HG03460 (cell line): ENCODE results near the gene SPNS1.

Experiments used
- ATAC-seq: cut with Tn5 transposase; IDR thresholded peaks from one replicate; pipeline ENCODE4 v1.9.1; 2021; ENCODE audit not compliant: unreplicated experiment

SPNS1 gene

DNA sequence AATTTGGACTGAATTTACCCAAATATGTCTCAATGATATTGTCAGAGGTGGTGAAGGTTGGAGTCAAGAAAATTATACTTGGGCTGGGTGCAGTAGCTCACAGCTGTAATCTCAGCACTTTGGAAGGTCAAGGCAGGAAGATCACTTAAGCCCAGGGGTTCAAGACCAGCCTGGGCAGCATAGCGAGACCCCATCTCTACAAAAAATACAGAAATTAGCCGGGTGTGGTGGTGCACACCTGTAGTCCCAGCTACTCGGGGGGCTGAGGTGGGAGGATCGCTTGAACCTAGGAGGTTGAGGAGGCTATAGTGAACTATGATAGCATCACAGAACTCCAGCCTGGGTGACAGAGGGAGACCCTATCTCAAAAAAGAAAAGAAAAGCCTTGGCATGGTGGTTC, 51.2 kb downstream of the SPNS1 start:
- ATAC-seq, result no peak

DNA sequence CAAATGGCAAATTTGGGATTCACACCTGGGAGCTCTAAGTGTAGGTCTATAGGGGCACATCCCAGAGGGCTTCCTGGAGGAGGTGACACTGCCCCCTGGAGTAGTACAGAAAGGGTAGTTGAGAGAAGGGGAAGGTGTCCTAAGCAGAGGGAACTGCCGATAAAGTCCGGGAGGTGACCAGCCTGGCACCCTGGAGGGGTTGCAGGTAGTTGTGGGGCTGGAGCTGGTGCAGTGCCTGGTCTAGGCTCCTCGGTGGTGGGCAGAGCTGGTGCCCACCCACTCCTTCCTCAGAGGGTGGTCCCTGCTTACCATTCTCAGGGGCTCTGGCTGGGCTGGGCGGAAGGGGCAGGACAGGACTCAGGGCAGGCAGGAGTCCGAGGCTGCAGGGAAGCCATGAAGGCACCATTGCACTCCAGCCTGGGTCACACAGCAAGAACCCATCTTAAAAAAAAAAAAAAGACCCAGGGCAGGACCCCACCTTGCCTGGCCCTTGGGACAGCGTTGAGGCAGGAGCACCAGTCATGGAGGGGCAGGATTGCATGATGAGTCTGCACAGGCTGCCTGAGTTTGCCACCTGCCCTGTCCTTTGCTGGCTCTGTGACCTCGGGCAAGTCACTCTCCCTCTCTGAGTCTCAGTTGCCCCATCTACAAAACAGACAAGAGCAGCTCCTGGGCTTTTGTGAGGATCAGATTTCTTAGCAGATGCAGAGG, 54.0 kb downstream of the SPNS1 start:
- ATAC-seq, result no peak

DNA sequence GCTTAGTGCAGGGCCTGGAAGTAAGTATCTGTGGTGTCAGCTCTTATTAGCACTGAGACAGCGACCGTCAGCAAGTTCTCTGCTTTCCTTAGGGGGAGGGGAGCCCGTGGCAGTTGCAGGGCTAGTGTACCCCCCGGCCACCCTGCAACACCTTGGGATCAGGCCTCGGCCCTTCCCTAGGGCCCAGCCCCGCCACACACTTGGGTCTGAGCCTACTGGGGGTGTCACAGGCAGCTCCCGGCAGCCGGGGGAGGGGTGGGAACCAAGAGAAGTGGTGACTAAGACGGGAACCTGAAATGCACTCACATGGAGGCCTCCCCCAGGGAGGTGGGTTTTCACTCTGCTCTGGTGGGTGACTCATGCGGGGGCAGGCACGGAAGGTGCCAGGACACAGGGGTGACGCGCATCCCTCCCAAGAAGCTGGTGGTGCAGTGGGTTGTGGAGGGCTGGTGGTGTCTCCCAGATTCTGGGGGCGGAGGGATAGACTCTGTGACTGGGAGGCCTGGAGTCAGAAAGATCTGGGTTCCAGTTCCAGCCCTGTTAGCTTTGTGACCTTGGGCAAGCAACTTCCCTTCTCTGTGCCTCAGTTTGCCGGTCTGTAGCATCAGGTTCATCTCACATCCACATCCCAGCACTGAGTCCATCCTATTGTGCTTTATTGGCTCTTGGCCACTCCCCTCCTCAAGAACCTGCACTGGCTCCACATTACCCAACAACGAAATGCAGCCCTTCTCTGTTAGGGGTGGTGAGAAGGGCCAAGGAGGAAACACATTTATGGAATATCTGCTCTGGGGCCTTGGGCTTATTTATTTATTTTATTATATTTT, 54.8 kb downstream of the SPNS1 start:
- ATAC-seq, result no peak

DNA sequence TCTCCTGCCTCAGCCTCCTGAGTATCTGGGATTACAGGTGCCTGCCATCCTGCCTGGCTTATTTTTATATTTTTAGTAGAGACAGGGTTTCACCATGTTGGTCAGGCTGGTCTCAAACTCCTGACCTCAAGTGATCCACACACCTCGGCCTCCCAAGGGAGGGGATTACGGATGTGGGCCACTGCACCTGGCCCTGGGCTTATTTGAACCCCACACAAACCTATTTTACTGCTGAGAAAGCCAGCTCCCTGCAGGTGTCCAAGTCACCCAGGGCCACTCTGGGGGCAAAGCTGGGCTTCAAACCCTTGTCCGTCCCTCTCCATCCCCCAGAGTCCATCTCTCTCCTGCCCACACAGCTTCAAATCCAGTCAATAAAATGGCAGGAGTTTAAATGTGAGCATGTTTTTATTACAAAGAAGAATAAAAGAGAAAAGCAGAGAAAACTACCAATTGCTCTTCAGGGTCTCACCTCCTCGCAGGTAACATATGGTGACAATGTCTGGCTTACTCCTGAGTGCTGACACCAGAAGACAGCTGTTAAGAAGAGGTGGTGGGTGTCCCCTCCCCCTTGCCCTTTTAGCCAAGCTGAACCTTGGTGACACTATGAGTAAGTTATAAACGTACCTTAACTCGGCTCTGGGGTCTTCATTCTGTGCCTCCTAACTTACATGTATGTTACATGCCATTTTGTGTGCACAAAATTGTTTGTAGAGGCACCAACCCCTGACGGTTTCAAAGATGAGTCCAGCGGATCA, 55.7 kb downstream of the SPNS1 start:
- no peak for ATAC-seq
